SK-N-SH (cell line): Measurements from ENCODE around the gene BTG1. TPM values are rescaled to one million over a fixed set of nuclear protein-coding genes. Genes with fewer than 3 reads are reported as not detected.

Experiments used
- CTCF ChIA-PET: fragments of 300-600, 350-600 bp; formaldehyde crosslinking; extraction: SDS; loops from one replicate; lab custom pipeline; 2021; lab: Yijun Ruan, JAX
- POLR2A ChIA-PET: fragments of 350-600 bp; sonication (Branson Sonifier 250); formaldehyde crosslinking; extraction: SDS; loops from one replicate; lab custom pipeline; 2020; ENCODE audit warnings: antibody characterized with exemption, inconsistent platforms; lab: Yijun Ruan, JAX
- DNase-seq: peaks from one replicate; pipeline ENCODE4 v3.0.0; 2012
- H2AFZ ChIP-seq: fragments of 200-600 bp; sonication (generic); 2 replicates; pipeline ENCODE4 v1.8.1; 2016; ENCODE audit warnings: antibody characterized with exemption, mild to moderate bottlenecking, low read depth
- H3F3A ChIP-seq: fragments of 200-600 bp; sonication (generic); replicated peaks from 2 replicates; pipeline ENCODE3; 2016; ENCODE audit warnings: antibody characterized with exemption, mild to moderate bottlenecking; ENCODE audit not compliant: insufficient read depth
- H3K27ac ChIP-seq, 2 experiments: fragments of 200-500 bp in 1 of 2; fragments of 200-600 bp in 1 of 2; sonication (Bioruptor generic) in 1 of 2; sonication (generic), shearing (Covaris generic) in 1 of 2; 2 replicates each; pipeline versions ENCODE4 v1.5.1 to v1.6.1; 2014 to 2016; ENCODE audit warnings: low read depth in 2 of 2, inconsistent platforms in 1 of 2, low read length in 1 of 2, mild to moderate bottlenecking in 1 of 2, mixed read lengths in 1 of 2
- H3K27me3 ChIP-seq: fragments of 200-600 bp; sonication (generic), shearing (Covaris generic); 2 replicates; pipeline ENCODE4 v1.6.1; 2016; ENCODE audit warnings: mixed run types; ENCODE audit not compliant: insufficient read depth
- H3K36me3 ChIP-seq, 2 experiments: fragments of 200-500 bp in 1 of 2; fragments of 200-600 bp in 1 of 2; sonication (Bioruptor generic) in 1 of 2; sonication (generic) in 1 of 2; replicated peaks in 1 of 2; 2 replicates each; pipeline versions ENCODE3 to v1.5.1; 2014 to 2016; ENCODE audit warnings: low read length in 1 of 2, mild to moderate bottlenecking in 1 of 2; ENCODE audit not compliant: insufficient read depth in 2 of 2, control insufficient read depth in 1 of 2
- H3K4me1 ChIP-seq, 2 experiments: fragments of 200-500 bp in 1 of 2; fragments of 200-600 bp in 1 of 2; sonication (Bioruptor generic) in 1 of 2; sonication (generic), shearing (Covaris generic) in 1 of 2; 2 replicates each; pipeline versions ENCODE4 v1.5.1 to v1.6.1; 2014 to 2016; ENCODE audit warnings: low read depth in 1 of 2, low read length in 1 of 2, mixed run types in 1 of 2; ENCODE audit not compliant: insufficient read depth in 2 of 2, control insufficient read depth in 1 of 2
- H3K4me2 ChIP-seq: fragments of 200-600 bp; sonication (generic), shearing (Covaris generic); 2 replicates; pipeline ENCODE4 v1.6.1; 2017; ENCODE audit warnings: mixed run types
- H3K4me3 ChIP-seq, 2 experiments: fragments of 200-500 bp in 1 of 2; fragments of 200-600 bp in 1 of 2; sonication (Bioruptor generic) in 1 of 2; sonication (generic), shearing (Covaris generic) in 1 of 2; 2 replicates each; pipeline versions ENCODE4 v1.5.1 to v1.8.1; 2014 to 2016; ENCODE audit warnings: low read depth in 2 of 2, inconsistent platforms in 1 of 2, low read length in 1 of 2, mild to moderate bottlenecking in 1 of 2, mixed read lengths in 1 of 2, moderate library complexity in 1 of 2
- H3K79me2 ChIP-seq: fragments of 200-600 bp; sonication (generic); 2 replicates; pipeline ENCODE4 v1.8.1; 2017; ENCODE audit warnings: mild to moderate bottlenecking; ENCODE audit not compliant: insufficient read depth
- H3K9ac ChIP-seq: fragments of 200-600 bp; sonication (generic); 2 replicates; pipeline ENCODE4 v1.6.1; 2017; ENCODE audit warnings: mixed run types
- H3K9me2 ChIP-seq: fragments of 200-600 bp; sonication (generic); 2 replicates; pipeline ENCODE4 v1.6.1; 2017; ENCODE audit warnings: mixed run types
- H3K9me3 ChIP-seq: fragments of 200-600 bp; sonication (generic); 2 replicates; pipeline ENCODE4 v1.6.1; 2017; ENCODE audit warnings: mixed run types, mild to moderate bottlenecking, moderate library complexity
- H4K20me1 ChIP-seq: fragments of 200-600 bp; sonication (generic); 2 replicates; pipeline ENCODE4 v1.6.1; 2017; ENCODE audit warnings: mild to moderate bottlenecking, mixed run types; ENCODE audit not compliant: insufficient read depth
- GABPA ChIP-seq: IDR thresholded peaks from 2 replicates; pipeline ENCODE4 v1.4.0; 2012; ENCODE audit warnings: low read depth, mild to moderate bottlenecking
- GATA2 ChIP-seq: sonication (generic); formaldehyde crosslinking; IDR thresholded peaks from 2 replicates; pipeline ENCODE4 v1.5.0; 2020; ENCODE audit warnings: mild to moderate bottlenecking, missing genetic modification reagents
- JUND ChIP-seq: IDR thresholded peaks from 2 replicates; pipeline ENCODE4 v1.4.0; 2012
- REST ChIP-seq: IDR thresholded peaks from 2 replicates; pipeline ENCODE4 v1.6.1; 2012; ENCODE audit warnings: mild to moderate bottlenecking, low read depth, low read length, moderate library complexity
- RXRA ChIP-seq: IDR thresholded peaks from 2 replicates; pipeline ENCODE4 v1.4.0; 2012; ENCODE audit warnings: low read depth, mild to moderate bottlenecking, borderline replicate concordance
- USF1 ChIP-seq: IDR thresholded peaks from 2 replicates; pipeline ENCODE4 v1.4.0; 2012; ENCODE audit warnings: low read depth, borderline replicate concordance
- YY1 ChIP-seq: IDR thresholded peaks from 2 replicates; pipeline ENCODE4 v1.4.0; 2012; ENCODE audit warnings: low read depth, mild to moderate bottlenecking
- WGBS: methylation state at CpG from one replicate; pipeline ENCODE4 v1.1.6; 2017; ENCODE audit warnings: low lambda C conversion rate; 5-methylcytosine and 5-hydroxymethylcytosine counted together
- polyA plus RNA-seq, 3 experiments: library from polyadenylated mRNA; depleted of rRNA; stranded (reverse); fragments of >200 nt; gene quantifications; 2 replicates each; pipeline ENCODE4 v1.2.3, GENCODE V29; 2012
- TF ChIP-seq, protein P1 (sequence below): IDR thresholded peaks from 2 replicates; pipeline ENCODE4 v1.4.0; 2012; ENCODE audit warnings: low read depth, borderline replicate concordance
- TF ChIP-seq, protein P2 (sequence below): IDR thresholded peaks from 2 replicates; pipeline ENCODE4 v1.4.0; 2012; ENCODE audit warnings: low read depth
- TF ChIP-seq, protein P3 (sequence below): fragments of 150-350 bp; IDR thresholded peaks from 2 replicates; pipeline ENCODE4 v1.6.1; 2016; ENCODE audit warnings: mild to moderate bottlenecking, low read depth, low read length

BTG1 gene
- polyA plus RNA-seq, 1 of the 3 experiments (the other 2 are of a cell fraction): 28.3 TPM

DNA sequence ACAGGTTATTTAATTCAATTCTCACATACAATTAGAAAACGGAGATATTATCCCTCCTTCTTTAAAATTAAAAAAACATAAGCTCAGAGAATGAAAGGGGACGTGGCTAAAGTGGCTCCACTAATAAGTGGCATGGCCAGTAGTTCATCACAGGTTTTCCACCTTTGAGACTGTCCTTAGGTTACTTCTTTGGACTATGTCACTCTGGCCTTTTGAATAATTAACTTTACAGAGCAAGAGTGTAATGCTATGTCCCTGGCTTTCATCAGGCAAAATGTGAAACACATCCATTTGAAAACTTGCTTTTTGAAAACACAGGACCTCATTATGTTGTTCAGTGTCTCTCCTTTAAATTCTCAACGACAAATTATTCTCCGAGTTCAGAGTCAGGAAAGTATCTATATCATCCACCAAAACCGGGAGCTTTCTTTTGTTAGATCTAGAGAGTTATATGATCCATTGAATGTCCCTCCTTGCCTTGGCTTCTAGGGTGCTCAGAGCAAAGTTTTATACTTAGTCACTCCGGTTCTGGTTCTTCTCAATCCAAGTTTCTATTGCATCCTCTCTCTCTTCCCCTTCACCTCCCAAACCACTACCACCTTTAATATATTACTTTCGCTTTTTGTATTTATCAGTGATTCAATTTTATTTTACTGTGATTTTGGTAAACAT, 43.0 kb upstream of the BTG1 start (continued):
- TF ChIP-seq, protein P1, sequence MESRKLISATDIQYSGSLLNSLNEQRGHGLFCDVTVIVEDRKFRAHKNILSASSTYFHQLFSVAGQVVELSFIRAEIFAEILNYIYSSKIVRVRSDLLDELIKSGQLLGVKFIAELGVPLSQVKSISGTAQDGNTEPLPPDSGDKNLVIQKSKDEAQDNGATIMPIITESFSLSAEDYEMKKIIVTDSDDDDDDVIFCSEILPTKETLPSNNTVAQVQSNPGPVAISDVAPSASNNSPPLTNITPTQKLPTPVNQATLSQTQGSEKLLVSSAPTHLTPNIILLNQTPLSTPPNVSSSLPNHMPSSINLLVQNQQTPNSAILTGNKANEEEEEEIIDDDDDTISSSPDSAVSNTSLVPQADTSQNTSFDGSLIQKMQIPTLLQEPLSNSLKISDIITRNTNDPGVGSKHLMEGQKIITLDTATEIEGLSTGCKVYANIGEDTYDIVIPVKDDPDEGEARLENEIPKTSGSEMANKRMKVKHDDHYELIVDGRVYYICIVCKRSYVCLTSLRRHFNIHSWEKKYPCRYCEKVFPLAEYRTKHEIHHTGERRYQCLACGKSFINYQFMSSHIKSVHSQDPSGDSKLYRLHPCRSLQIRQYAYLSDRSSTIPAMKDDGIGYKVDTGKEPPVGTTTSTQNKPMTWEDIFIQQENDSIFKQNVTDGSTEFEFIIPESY: no peak
- TF ChIP-seq RXRA: no peak

DNA sequence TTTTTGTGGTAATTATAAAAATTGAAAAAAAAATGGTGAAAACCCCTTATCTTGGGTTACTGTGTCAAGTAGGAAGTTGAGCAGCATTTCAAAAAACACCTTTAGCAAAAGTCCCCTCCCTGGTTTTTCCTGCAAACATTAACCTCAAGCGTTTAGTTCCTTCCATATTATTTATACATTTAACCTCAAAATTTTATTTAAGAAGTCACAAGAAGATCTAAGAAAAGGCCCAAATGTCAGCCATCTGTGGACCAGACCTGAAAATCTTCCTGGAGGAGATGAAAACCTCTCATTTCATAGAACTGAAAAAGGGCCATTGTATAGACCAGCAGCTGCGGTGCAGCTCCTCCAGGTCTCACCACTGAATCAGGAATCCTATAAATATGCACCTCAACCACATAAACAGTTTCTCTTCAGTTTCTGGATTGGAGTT, 40.4 kb upstream of the BTG1 start:
- Histone ChIP-seq H3K9ac (no peak overlapping the region), H3K9me2 (no peaks in the 10 kb centered on the region), H3K27ac (no peak overlapping the region), H3K4me2 (no peak overlapping the region), H3K9me3 (no peaks in the 10 kb centered on the region), H3K36me3 (no peaks in the 10 kb centered on the region), H3F3A (no peaks in the 10 kb centered on the region), H2AFZ (no peak overlapping the region), H3K4me1 (peaks cover 0 to 2% of the 10 kb centered on the region in 2 experiments; a peak in 2 of 4 replicates), H3K4me3 (no peak overlapping the region), H4K20me1 (no peaks in the 10 kb centered on the region), H3K27me3 (no peaks in the 10 kb centered on the region), H3K79me2 (no peaks in the 10 kb centered on the region)
- POLR2A ChIA-PET: no interaction called here
- 94% methylated on average over 2 of the region's 2 CpGs for WGBS
- DNase-seq: no peak
- CTCF ChIA-PET: no interaction called here
- TF ChIP-seq, protein P2, sequence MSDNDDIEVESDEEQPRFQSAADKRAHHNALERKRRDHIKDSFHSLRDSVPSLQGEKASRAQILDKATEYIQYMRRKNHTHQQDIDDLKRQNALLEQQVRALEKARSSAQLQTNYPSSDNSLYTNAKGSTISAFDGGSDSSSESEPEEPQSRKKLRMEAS: no peak
- TF ChIP-seq YY1 (no peak), REST (no peak), GABPA (no peak), GATA2 (CRISPR knock-in tag) (no peak), JUND (no peak), RXRA (no peak), USF1 (no peak)
- TF ChIP-seq, protein P3, sequence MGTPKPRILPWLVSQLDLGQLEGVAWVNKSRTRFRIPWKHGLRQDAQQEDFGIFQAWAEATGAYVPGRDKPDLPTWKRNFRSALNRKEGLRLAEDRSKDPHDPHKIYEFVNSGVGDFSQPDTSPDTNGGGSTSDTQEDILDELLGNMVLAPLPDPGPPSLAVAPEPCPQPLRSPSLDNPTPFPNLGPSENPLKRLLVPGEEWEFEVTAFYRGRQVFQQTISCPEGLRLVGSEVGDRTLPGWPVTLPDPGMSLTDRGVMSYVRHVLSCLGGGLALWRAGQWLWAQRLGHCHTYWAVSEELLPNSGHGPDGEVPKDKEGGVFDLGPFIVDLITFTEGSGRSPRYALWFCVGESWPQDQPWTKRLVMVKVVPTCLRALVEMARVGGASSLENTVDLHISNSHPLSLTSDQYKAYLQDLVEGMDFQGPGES: no peak
